ENCODE results near the gene XXYLT1.

Gene XXYLT1

DNA sequence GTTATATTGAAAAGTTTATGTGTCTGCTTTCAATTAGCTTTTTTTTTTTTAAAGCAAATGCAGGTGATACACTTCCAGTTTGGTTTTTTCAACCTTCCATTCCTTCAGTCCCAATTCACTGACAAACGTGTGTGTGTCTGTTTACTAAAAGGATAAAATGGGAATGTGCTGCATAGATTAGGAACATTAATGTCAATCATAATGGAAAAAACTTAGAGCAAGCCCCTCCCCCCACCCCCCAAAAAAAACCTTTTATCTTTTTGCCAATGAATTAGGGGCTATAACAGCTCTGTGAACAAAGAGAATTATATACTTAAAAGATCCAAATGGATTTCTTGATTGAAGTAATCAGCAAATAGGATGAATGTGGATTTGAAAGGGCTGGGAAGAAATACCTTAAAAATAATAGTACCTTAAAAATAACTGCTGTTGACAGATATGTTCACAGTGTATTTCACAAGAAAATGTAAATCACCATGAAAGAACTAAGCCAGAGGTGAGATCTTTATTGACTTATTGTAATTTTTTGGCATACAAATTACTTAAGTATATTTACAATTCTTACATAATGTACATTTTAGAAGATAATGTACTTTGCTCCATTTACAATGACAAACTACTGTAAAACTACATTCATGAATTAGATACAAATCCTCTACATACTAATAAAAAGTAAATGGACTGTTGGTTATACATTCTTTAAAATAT lies 3.5 kb upstream of the XXYLT1 start:
- DNase-seq (ENCODE audit: low read depth, low spot score), result no peak
- peaks cover 3% of the 10 kb centered on the region for H3K36me3 ChIP-seq (ENCODE audit: insufficient read depth, insufficient read length, low read length)
- H3K4me1 ChIP-seq (ENCODE audit: insufficient read depth, insufficient read length), result peaks cover 3% of the 10 kb centered on the region
- H3K9me3 ChIP-seq (ENCODE audit: insufficient read depth, low read length), result no peaks in the 10 kb centered on the region
- no peak overlapping the region for H3K4me3 ChIP-seq (ENCODE audit: insufficient read length, low read depth)
- no peaks in the 10 kb centered on the region for H3K27me3 ChIP-seq (ENCODE audit: insufficient read depth, insufficient read length)
- no peak overlapping the region for H3K9ac ChIP-seq (ENCODE audit: insufficient read length, low read depth)
- TF ChIP-seq YY1 (IDR thresholded peaks at IDR 0.05; ENCODE audit: insufficient read depth, insufficient read length) (no peak), ZNF274 (IDR thresholded peaks at IDR 0.05; ENCODE audit: low read depth, low read length) (no peak), SUZ12 (IDR thresholded peaks at IDR 0.05; ENCODE audit: extremely low read depth, insufficient read depth, insufficient read length) (no peak)

DNA sequence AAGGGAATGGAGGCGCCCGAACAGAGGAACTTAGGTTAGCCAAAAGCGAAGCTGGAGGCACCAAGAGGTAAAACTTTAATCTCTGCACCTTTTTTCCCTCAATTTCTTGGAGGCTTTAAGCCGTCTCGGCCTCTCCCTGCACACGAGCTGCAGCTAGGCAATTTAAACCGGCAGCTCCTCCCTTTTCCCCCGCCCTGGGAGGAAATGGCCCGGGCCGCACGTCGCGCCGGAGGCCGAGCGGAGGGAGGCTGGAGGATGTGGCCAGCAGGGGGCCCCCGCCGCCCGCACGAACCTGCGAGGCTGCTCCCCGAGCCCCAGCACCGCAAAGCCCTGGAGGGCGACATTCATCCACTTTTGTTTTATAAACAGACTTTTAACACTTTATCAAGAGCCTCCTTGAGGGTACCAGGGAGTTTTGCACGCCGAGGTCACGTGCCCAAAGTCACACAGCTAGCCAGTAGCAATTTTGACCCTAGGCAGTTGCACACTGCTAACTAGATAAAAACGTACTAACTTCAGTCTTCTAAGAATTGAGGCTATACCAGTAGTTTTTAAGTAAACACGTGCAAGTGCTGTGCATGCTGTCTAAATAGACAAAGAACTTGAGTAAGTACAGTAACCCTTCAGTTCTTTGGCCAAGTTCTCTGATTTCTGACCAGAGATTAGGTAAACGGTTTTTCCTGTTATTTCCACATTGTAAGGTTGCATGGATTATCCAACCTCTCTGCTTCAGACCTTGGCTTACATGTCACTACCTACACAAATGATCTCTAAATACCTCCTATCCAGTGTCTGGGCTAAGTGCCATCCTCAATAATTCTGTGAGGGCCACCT lies 668 bp upstream of the XXYLT1 start:
- peak; percentile 77 for DNase-seq (ENCODE audit: low read depth, low spot score)
- Histone ChIP-seq H3K36me3 (ENCODE audit: insufficient read depth, insufficient read length, low read length) (peaks cover 25% of the 10 kb centered on the region), H3K9ac (ENCODE audit: insufficient read length, low read depth) (peak overlapping the region; percentile 89), H3K27me3 (ENCODE audit: insufficient read depth, insufficient read length) (no peaks in the 10 kb centered on the region), H3K4me1 (ENCODE audit: insufficient read depth, insufficient read length) (peaks cover 11% of the 10 kb centered on the region), H3K4me3 (ENCODE audit: insufficient read length, low read depth) (peak overlapping the region; percentile 88), H3K9me3 (ENCODE audit: insufficient read depth, low read length) (no peaks in the 10 kb centered on the region)
- TF ChIP-seq YY1 (IDR thresholded peaks at IDR 0.05; ENCODE audit: insufficient read depth, insufficient read length) (no peak), ZNF274 (IDR thresholded peaks at IDR 0.05; ENCODE audit: low read depth, low read length) (no peak), SUZ12 (IDR thresholded peaks at IDR 0.05; ENCODE audit: extremely low read depth, insufficient read depth, insufficient read length) (no peak)

DNA sequence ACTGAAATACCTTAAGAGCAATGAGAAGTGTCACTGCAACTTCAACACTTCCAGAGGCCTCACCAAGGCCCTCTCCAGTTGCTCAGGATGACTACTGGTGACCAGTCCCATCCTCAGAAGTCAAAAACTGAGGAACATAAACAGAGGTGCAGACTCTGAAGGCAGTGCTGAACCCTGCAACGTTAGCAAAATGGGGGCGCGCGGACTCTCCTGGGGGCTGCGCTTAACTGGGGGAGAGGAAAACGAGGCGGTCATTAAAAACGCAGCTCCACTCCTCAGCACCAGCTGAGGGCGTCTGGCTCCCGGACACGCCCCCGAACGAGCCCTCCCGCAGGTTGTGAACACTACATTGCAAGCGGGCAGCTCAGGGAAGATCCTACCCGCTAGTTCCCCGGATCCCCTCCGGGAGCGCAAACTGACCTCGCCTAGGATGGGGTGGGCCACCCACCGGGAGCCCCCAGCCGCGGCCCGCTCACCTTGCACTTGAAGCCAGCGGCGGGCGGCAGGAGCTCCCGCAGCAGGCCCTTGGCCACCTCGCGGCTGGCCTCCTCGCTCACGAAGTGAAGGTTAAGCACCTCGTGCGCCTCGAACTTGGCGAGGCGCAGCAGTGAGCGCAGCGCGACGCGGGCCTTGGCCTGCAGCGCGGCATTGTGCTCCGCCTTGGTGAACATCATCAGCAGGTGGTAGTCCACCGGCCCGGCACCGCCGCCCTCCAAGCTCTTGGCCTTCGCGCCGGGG lies 711 bp downstream of the XXYLT1 start:
- H3K9me3 ChIP-seq (ENCODE audit: insufficient read depth, low read length), result no peaks in the 10 kb centered on the region
- peak overlapping the region; percentile 94 for H3K9ac ChIP-seq (ENCODE audit: insufficient read length, low read depth)
- peaks cover 38% of the 10 kb centered on the region for H3K36me3 ChIP-seq (ENCODE audit: insufficient read depth, insufficient read length, low read length)
- H3K4me3 ChIP-seq (ENCODE audit: insufficient read length, low read depth), result peak overlapping the region; percentile 88
- no peak for TF ChIP-seq YY1 (IDR thresholded peaks at IDR 0.05; ENCODE audit: insufficient read depth, insufficient read length)
- no peak for TF ChIP-seq ZNF274 (IDR thresholded peaks at IDR 0.05; ENCODE audit: low read depth, low read length)
- no peak for TF ChIP-seq SUZ12 (IDR thresholded peaks at IDR 0.05; ENCODE audit: extremely low read depth, insufficient read depth, insufficient read length)
- peak; percentile 52 for DNase-seq (ENCODE audit: low read depth, low spot score)
- H3K27me3 ChIP-seq (ENCODE audit: insufficient read depth, insufficient read length), result no peaks in the 10 kb centered on the region
- peaks cover 11% of the 10 kb centered on the region for H3K4me1 ChIP-seq (ENCODE audit: insufficient read depth, insufficient read length)

DNA sequence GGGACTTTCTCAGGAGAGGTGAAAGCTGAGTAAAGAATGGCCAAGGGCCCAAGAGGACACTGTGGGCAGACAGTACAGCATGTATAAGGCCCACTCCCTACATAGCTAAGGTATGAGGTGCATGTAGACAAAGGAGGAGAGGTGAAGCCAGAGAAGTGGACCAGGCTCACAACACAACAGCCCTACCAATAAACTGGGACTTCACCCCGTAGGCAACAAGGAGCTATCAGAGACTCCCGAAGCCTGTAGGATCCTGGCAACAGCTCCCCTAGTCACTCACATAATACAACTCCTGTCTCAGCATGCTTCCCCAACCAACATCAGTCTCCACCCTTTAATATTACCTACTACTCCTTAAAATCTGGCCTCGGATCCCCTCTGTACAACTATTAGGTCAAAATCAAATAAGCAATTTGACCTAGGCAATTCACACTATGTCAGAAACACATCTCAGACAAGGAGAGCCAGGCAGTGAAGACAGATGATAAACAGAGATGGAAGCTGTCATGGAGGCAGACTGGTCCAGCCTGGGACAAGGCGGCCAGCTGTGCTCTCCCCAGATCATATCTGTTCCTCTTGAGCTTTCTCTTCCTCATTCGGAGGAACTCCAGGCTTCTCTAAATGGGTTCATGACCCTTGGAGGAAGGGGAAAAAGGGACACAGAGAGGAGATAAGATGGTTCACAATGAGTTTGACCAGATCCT lies 1.4 kb downstream of the XXYLT1 start:
- peak overlapping the region; percentile 94 for H3K9ac ChIP-seq (ENCODE audit: insufficient read length, low read depth)
- H3K36me3 ChIP-seq (ENCODE audit: insufficient read depth, insufficient read length, low read length), result peaks cover 38% of the 10 kb centered on the region
- H3K4me3 ChIP-seq (ENCODE audit: insufficient read length, low read depth), result peak overlapping the region; percentile 88
- DNase-seq (ENCODE audit: low read depth, low spot score), result no peak
- no peaks in the 10 kb centered on the region for H3K27me3 ChIP-seq (ENCODE audit: insufficient read depth, insufficient read length)
- H3K4me1 ChIP-seq (ENCODE audit: insufficient read depth, insufficient read length), result peaks cover 11% of the 10 kb centered on the region
- no peaks in the 10 kb centered on the region for H3K9me3 ChIP-seq (ENCODE audit: insufficient read depth, low read length)
- TF ChIP-seq SUZ12 (IDR thresholded peaks at IDR 0.05; ENCODE audit: extremely low read depth, insufficient read depth, insufficient read length) (no peak), YY1 (IDR thresholded peaks at IDR 0.05; ENCODE audit: insufficient read depth, insufficient read length) (no peak), ZNF274 (IDR thresholded peaks at IDR 0.05; ENCODE audit: low read depth, low read length) (no peak)

DNA sequence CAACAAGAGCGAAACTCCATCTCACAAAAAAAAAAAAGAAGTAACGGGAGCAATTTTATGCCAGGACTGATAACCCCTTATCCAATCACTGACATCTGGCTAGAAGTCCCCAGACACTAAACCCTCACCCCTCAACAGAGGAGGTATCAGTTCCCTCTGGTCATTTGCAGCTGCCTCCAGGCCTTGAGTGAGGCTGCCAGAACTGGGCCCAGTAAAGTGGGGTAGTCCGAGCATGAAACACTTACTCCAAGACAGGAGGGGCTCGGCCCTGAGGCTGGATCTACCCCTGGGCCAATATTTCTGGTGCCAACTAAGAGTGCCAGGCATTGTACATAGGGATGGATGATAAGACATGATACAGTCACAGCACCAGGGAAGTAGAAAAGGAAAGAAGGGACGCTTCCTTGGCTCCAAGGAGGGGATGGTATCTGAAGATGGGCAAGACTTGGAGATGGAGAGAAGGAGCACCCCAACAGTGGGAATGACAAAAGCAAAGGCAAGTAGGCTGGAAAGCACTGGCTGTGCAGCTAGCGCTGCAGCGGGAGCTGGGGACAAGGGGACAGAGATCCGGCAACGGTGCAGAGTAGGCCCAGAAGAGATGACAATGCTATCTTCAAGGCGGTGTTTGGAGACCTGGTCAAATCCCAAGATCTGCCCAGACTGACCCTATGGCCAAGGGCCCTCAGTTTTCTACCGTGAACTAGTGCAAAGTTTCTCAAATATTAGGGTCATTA lies 2.2 kb downstream of the XXYLT1 start:
- Histone ChIP-seq H3K27me3 (ENCODE audit: insufficient read depth, insufficient read length) (no peaks in the 10 kb centered on the region), H3K36me3 (ENCODE audit: insufficient read depth, insufficient read length, low read length) (peaks cover 44% of the 10 kb centered on the region), H3K4me3 (ENCODE audit: insufficient read length, low read depth) (no peak overlapping the region), H3K4me1 (ENCODE audit: insufficient read depth, insufficient read length) (peaks cover 11% of the 10 kb centered on the region), H3K9me3 (ENCODE audit: insufficient read depth, low read length) (no peaks in the 10 kb centered on the region), H3K9ac (ENCODE audit: insufficient read length, low read depth) (no peak overlapping the region)
- TF ChIP-seq YY1 (IDR thresholded peaks at IDR 0.05; ENCODE audit: insufficient read depth, insufficient read length), result no peak
- no peak for TF ChIP-seq SUZ12 (IDR thresholded peaks at IDR 0.05; ENCODE audit: extremely low read depth, insufficient read depth, insufficient read length)
- no peak for TF ChIP-seq ZNF274 (IDR thresholded peaks at IDR 0.05; ENCODE audit: low read depth, low read length)
- DNase-seq (ENCODE audit: low read depth, low spot score), result no peak

DNA sequence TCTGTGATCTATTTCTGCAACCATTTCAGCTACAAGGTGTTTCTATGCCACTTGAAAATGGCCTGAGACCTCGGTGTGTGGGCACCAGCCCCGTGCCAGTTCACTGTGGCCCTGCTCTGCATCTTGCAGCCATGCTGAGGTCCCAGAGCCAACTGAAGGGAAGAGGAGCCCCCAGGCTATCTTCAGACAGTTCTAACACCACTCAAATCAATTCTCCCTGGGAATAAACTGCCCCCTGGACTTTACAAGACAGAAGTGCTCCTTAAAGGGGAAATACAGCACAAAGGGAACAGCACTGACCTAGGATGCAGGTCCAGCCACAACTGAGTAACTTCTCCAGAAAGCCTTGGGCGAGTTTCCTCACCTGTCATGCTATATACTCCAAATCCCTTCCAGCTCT lies 3.9 kb downstream of the XXYLT1 start:
- Histone ChIP-seq H3K9ac (ENCODE audit: insufficient read length, low read depth) (no peak overlapping the region), H3K9me3 (ENCODE audit: insufficient read depth, low read length) (no peaks in the 10 kb centered on the region), H3K4me1 (ENCODE audit: insufficient read depth, insufficient read length) (peaks cover 11% of the 10 kb centered on the region), H3K36me3 (ENCODE audit: insufficient read depth, insufficient read length, low read length) (peaks cover 56% of the 10 kb centered on the region), H3K27me3 (ENCODE audit: insufficient read depth, insufficient read length) (no peaks in the 10 kb centered on the region), H3K4me3 (ENCODE audit: insufficient read length, low read depth) (no peak overlapping the region)
- TF ChIP-seq SUZ12 (IDR thresholded peaks at IDR 0.05; ENCODE audit: extremely low read depth, insufficient read depth, insufficient read length) (no peak), ZNF274 (IDR thresholded peaks at IDR 0.05; ENCODE audit: low read depth, low read length) (no peak), YY1 (IDR thresholded peaks at IDR 0.05; ENCODE audit: insufficient read depth, insufficient read length) (no peak)
- no peak for DNase-seq (ENCODE audit: low read depth, low spot score)
